Neural progenitor cell (in vitro differentiated cells): Measurements from ENCODE around the gene F2RL1.

Source experiments
- EZH2 ChIP-seq: fragments of 200-600 bp; sonication (generic); IDR thresholded peaks from 2 replicates; pipeline ENCODE4 v1.6.1; 2017; ENCODE audit warnings: antibody characterized with exemption, mild to moderate bottlenecking, moderate library complexity
- EZH2phosphoT487 ChIP-seq: fragments of 200-600 bp; sonication (generic); IDR thresholded peaks from 2 replicates; pipeline ENCODE4 v1.6.1; 2017; ENCODE audit warnings: antibody characterized with exemption
- TF ChIP-seq, protein P1 (sequence below): fragments of 200-600 bp; sonication (generic); IDR thresholded peaks from 2 replicates; pipeline ENCODE4 v1.5.1; 2017; ENCODE audit warnings: antibody characterized with exemption, mild to moderate bottlenecking

- TF ChIP-seq EZH2phosphoT487 (no peak), EZH2 (no peak)
- TF ChIP-seq, protein P1, sequence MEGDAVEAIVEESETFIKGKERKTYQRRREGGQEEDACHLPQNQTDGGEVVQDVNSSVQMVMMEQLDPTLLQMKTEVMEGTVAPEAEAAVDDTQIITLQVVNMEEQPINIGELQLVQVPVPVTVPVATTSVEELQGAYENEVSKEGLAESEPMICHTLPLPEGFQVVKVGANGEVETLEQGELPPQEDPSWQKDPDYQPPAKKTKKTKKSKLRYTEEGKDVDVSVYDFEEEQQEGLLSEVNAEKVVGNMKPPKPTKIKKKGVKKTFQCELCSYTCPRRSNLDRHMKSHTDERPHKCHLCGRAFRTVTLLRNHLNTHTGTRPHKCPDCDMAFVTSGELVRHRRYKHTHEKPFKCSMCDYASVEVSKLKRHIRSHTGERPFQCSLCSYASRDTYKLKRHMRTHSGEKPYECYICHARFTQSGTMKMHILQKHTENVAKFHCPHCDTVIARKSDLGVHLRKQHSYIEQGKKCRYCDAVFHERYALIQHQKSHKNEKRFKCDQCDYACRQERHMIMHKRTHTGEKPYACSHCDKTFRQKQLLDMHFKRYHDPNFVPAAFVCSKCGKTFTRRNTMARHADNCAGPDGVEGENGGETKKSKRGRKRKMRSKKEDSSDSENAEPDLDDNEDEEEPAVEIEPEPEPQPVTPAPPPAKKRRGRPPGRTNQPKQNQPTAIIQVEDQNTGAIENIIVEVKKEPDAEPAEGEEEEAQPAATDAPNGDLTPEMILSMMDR: no peak
Observed at GRCh38 chr5:76788362-76788761, 30.5 kb upstream of the F2RL1 start.
